LNCaP clone FGC (cell line): Measurements from ENCODE around the gene ZNF593OS.

Experiments used
- DNase-seq: peaks from one replicate; pipeline ENCODE4 v3.0.0-alpha.2; 2011; ENCODE audit warnings: low read depth
- H3K4me3 ChIP-seq: 2 replicates; pipeline ENCODE4 v1.5.1; 2011; ENCODE audit warnings: mild to moderate bottlenecking, low read depth, low read length, control low read depth
- CTCF ChIP-seq: IDR thresholded peaks from 2 replicates; pipeline ENCODE4 v1.5.1; 2012; ENCODE audit warnings: mild to moderate bottlenecking; ENCODE audit not compliant: control insufficient read depth, insufficient read depth; ENCODE audit errors: extremely low read depth

Gene ZNF593OS

GRCh38 chr1:26184883-26185282 lies 13.3 kb upstream of the ZNF593OS start:
- no peak for TF ChIP-seq CTCF
- no peak overlapping the region for H3K4me3 ChIP-seq
- DNase-seq = no peak

- TF ChIP-seq CTCF = no peak
- H3K4me3 ChIP-seq = no peak overlapping the region
- no peak for DNase-seq
Observed at GRCh38 chr1:26184086-26184485, 12.5 kb upstream of the ZNF593OS start.

DNA sequence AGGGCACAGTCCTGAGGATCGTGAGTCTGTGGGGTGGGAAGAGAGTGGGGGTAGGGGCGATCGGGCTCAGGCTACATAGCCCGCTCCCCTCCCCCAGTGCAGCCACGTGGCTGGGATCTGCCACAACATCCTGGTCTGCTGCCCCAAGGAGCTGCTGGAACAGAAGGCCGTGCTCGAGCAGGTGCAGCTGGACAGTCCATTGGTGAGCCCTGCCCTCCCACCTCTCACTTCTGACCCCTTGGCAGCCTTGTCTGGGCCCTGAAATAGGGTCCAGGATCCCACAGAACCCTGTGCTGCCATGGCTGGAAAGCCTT lies 10.7 kb upstream of the ZNF593OS start:
- DNase-seq = no peak
- TF ChIP-seq CTCF = no peak
- H3K4me3 ChIP-seq = no peak overlapping the region

GRCh38 chr1:26181586-26182382 lies 10.2 kb upstream of the ZNF593OS start:
- no peak for DNase-seq
- H3K4me3 ChIP-seq = no peak overlapping the region
- TF ChIP-seq CTCF = no peak

DNA sequence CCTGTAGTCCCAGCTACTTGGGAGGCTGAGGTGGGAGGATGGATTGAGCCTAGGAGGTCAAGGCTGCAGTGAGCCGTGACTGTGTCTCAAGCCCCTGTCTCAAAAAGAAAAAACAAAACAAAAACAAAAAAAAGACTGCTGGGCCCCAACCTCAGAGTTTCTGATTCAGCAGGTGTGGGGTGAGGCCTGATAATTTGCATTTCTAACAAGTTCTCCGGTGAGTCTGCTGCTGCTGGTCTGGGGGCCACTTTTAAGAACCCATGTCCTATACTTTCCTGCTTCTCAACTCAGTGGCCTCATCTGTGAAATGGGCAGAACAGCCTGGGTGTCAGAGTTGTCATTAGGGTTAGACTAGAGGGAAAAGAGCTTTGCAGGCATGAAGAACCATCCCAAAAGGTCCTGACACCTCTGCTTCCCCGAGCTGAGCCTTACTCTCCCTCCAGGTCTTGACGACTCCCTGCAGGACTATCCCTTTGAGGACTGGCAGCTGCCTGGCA lies 8.4 kb upstream of the ZNF593OS start:
- no peak overlapping the region for H3K4me3 ChIP-seq
- DNase-seq = no peak
- no peak for TF ChIP-seq CTCF

DNA sequence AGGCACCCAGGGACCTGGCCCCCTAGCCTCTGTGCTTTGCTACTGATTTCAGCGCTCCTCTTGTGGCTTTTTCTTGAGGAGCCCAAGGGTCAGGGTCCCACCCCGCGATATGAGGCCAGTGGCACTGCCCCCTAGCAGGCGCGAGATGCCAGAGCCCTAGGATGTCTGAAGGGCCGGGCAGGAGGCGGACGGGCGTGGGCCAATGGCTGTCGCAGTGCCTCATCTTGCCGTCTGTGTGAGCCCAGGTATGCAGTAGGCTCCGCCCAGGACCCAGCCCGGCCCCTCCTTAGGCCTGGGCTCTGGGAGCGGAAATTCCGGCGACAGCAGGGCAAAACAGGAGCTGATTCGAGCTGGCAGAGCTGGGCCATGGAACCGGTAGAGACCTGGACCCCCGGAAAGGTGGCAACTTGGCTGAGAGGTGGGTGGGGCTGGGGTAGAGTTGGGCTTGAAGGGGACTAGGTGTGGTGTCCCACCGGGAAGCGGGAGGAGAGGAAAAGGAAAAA lies 5.6 kb upstream of the ZNF593OS start, which contains the start of gene CNKSR1:
TSS of gene CNKSR1 (plus strand) at position 310 of the 503 bp plus-strand sequence. CDS start at position 367, 57 bp downstream.
- DNase-seq = peak; percentile 37
- peak; percentile 27; the same call in 1 of the 2 replicates for TF ChIP-seq CTCF
- peak within 1 kb of the TSS; percentile 60 for H3K4me3 ChIP-seq
